IMR-90 (cell line): ENCODE data around the gene NOD1. TPM values are rescaled to one million over a fixed set of nuclear protein-coding genes. Genes with fewer than 3 reads are reported as not detected.
A peak's percentile ranks its signal among the peaks of the same experiment; 100 is the strongest.

Experiments used
- ATAC-seq: fragments of 200-7000 bp; cut with Tn5 transposase; 2 replicates; pipeline ENCODE4 v1.9.1; 2020; ENCODE audit warnings: low read depth, mild to moderate bottlenecking, moderate library complexity
- BruUV-seq: library from RNA; stranded (reverse); fragments of 400-500 nt; replicated peaks from 2 replicates; lab custom pipeline; 2021; lab: Mats Ljungman, UMichigan
- CTCF ChIA-PET: fragments of 300-600 bp; formaldehyde crosslinking; extraction: SDS; loops from one replicate; lab custom pipeline; 2021; ENCODE audit warnings: antibody characterized with exemption; lab: Yijun Ruan, JAX
- POLR2A ChIA-PET: fragments of 300-600 bp; sonication (Branson Sonifier 250); formaldehyde crosslinking; loops from one replicate; lab custom pipeline; 2022; ENCODE audit warnings: antibody characterized with exemption; ENCODE audit not compliant: unreplicated experiment; lab: Charles Lee
- DNase-seq: peaks from one replicate; pipeline ENCODE4 v3.0.0; 2013
- H2AFZ ChIP-seq: replicated peaks from 2 replicates; pipeline ENCODE3; 2013; ENCODE audit warnings: low read length, mild to moderate bottlenecking; ENCODE audit not compliant: poor library complexity
- H2AK5ac ChIP-seq: 2 replicates; pipeline ENCODE4 v1.6.1; 2013; ENCODE audit warnings: low read depth, low read length, inconsistent platforms
- H2AK9ac ChIP-seq: replicated peaks from 2 replicates; pipeline ENCODE3; 2013; ENCODE audit warnings: mild to moderate bottlenecking, low read depth, low read length, moderate library complexity; ENCODE audit not compliant: poor library complexity
- H2BK120ac ChIP-seq: 2 replicates; pipeline ENCODE4 v1.6.1; 2013; ENCODE audit warnings: low read depth, low read length, inconsistent platforms
- H2BK15ac ChIP-seq: 3 replicates; pipeline ENCODE4 v1.6.1; 2013; ENCODE audit warnings: low read depth, low read length, inconsistent platforms
- H2BK20ac ChIP-seq: 2 replicates; pipeline ENCODE4 v1.6.1; 2013; ENCODE audit warnings: low read depth, mild to moderate bottlenecking, inconsistent platforms, low read length, moderate library complexity
- H2BK5ac ChIP-seq: 2 replicates; pipeline ENCODE4 v1.6.1; 2013; ENCODE audit warnings: mild to moderate bottlenecking, low read depth, low read length, inconsistent platforms; ENCODE audit not compliant: poor library complexity, severe bottlenecking
- H3K14ac ChIP-seq: replicated peaks from 2 replicates; pipeline ENCODE4 v1.6.1; 2013; ENCODE audit warnings: low read depth, low read length, inconsistent platforms
- H3K18ac ChIP-seq: 2 replicates; pipeline ENCODE4 v1.6.1; 2013; ENCODE audit warnings: low read depth, low read length, control low read depth
- H3K23ac ChIP-seq: 2 replicates; pipeline ENCODE4 v1.6.1; 2013; ENCODE audit warnings: low read depth, low read length, inconsistent platforms
- H3K27ac ChIP-seq: 2 replicates; pipeline ENCODE4 v1.5.1; 2013; ENCODE audit warnings: mild to moderate bottlenecking, control low read depth, low read length; ENCODE audit not compliant: insufficient read depth
- H3K27me3 ChIP-seq: 2 replicates; pipeline ENCODE4 v1.6.1; 2013; ENCODE audit warnings: low read length; ENCODE audit not compliant: control insufficient read depth, insufficient read depth
- H3K36me3 ChIP-seq: 2 replicates; pipeline ENCODE4 v1.6.1; 2013; ENCODE audit warnings: low read length, mixed read lengths; ENCODE audit not compliant: control insufficient read depth, insufficient read depth
- H3K4ac ChIP-seq: 2 replicates; pipeline ENCODE4 v1.6.1; 2013; ENCODE audit warnings: low read depth, low read length, inconsistent platforms
- H3K4me1 ChIP-seq: 2 replicates; pipeline ENCODE4 v1.6.1; 2013; ENCODE audit warnings: low read length, mixed read lengths; ENCODE audit not compliant: control insufficient read depth, insufficient read depth
- H3K4me2 ChIP-seq: 2 replicates; pipeline ENCODE4 v1.6.1; 2013; ENCODE audit warnings: low read depth, mild to moderate bottlenecking, control low read depth, low read length, moderate library complexity
- H3K4me3 ChIP-seq: 2 replicates; pipeline ENCODE4 v1.5.1; 2013; ENCODE audit warnings: low read depth, mild to moderate bottlenecking, control low read depth, low read length, moderate library complexity; ENCODE audit not compliant: insufficient read depth
- H3K56ac ChIP-seq: 2 replicates; pipeline ENCODE4 v1.6.1; 2013; ENCODE audit warnings: low read length, inconsistent platforms; ENCODE audit not compliant: insufficient read depth; ENCODE audit errors: extremely low read depth
- H3K79me1 ChIP-seq, 2 experiments: 2 replicates each; pipeline ENCODE4 v1.6.1; 2013; ENCODE audit warnings: low read length in 2 of 2, inconsistent platforms in 1 of 2, low read depth in 1 of 2
- H3K9ac ChIP-seq: 2 replicates; pipeline ENCODE4 v1.6.1; 2013; ENCODE audit warnings: low read depth, low read length, control low read depth
- H3K9me1 ChIP-seq: 2 replicates; pipeline ENCODE4 v1.6.1; 2013; ENCODE audit warnings: low read length, inconsistent platforms; ENCODE audit not compliant: insufficient read depth
- H3K9me3 ChIP-seq: 2 replicates; pipeline ENCODE4 v1.6.1; 2013; ENCODE audit warnings: low read length; ENCODE audit not compliant: control insufficient read depth, insufficient read depth
- H4K20me1 ChIP-seq: 2 replicates; pipeline ENCODE4 v1.6.1; 2013; ENCODE audit warnings: low read length, inconsistent platforms; ENCODE audit not compliant: insufficient read depth
- H4K5ac ChIP-seq: 2 replicates; pipeline ENCODE4 v1.6.1; 2013; ENCODE audit warnings: mild to moderate bottlenecking, low read depth, low read length, control low read depth
- H4K8ac ChIP-seq, 2 experiments: 2 replicates each; pipeline ENCODE4 v1.6.1; 2013; ENCODE audit warnings: low read depth in 2 of 2, low read length in 2 of 2, control low read depth in 1 of 2, inconsistent platforms in 1 of 2
- H4K91ac ChIP-seq: 2 replicates; pipeline ENCODE4 v1.6.1; 2013; ENCODE audit warnings: low read depth, low read length, inconsistent platforms; ENCODE audit not compliant: insufficient read depth
- CHD1 ChIP-seq: IDR thresholded peaks from 2 replicates; pipeline ENCODE4 v1.6.1; 2012; ENCODE audit warnings: low read depth, low read length, improper control_type of control experiment
- MAFK ChIP-seq: IDR thresholded peaks from 2 replicates; pipeline ENCODE4 v1.6.1; 2012; ENCODE audit warnings: low read depth, low read length, improper control_type of control experiment
- NFE2L2 ChIP-seq: fragments of 150-350 bp; IDR thresholded peaks from 2 replicates; pipeline ENCODE4 v1.6.1; 2016; ENCODE audit warnings: low read depth, mild to moderate bottlenecking, low read length
- WGBS, 2 experiments: methylation state at CpG; one replicate each; pipeline versions ENCODE4 v1.1.5 to v1.1.7; 2013; ENCODE audit warnings: missing lambda C conversion rate in 2 of 2; ENCODE audit not compliant: insufficient read length in 1 of 2; ENCODE audit errors: extremely low coverage in 2 of 2; 5-methylcytosine and 5-hydroxymethylcytosine counted together
- dilution Hi-C: fragments of 300-500 bp; cut with HindIII; formaldehyde crosslinking; loops from one replicate; pipeline ENCODE4 v1.14.3; 2018; ENCODE audit warnings: low sequenced_read_pairs; ENCODE audit not compliant: unreplicated experiment
- in situ Hi-C: fragments of 300-500 bp; cut with MboI; formaldehyde crosslinking; loops from 3 replicates; pipeline ENCODE4 v1.14.3; 2019; ENCODE audit warnings: low sequenced_read_pairs, inconsistent platforms, mixed read lengths
- intact Hi-C: fragments of 100-400 bp; cut with micrococcal nuclease; formaldehyde crosslinking; loops from 2 replicates; pipeline ENCODE4 v1.10.0; 2022
- polyA plus RNA-seq, 3 experiments: library from polyadenylated mRNA; depleted of rRNA; stranded (reverse); fragments of >200 nt; gene quantifications; 2 replicates each; pipeline ENCODE4 v1.2.3, GENCODE V29; 2012; ENCODE audit warnings: low replicate concordance in 1 of 3
- total RNA-seq: library from RNA; depleted of rRNA; stranded (reverse); fragments of >200 nt; gene quantifications from 2 replicates; pipeline ENCODE4 v1.2.3, GENCODE V29; 2012

NOD1 gene
- total and polyA plus RNA-seq, 2 of the 4 experiments (the other 2 are of a cell fraction) = 1.8 to 3.0 TPM

- Histone ChIP-seq H3K18ac (no peak overlapping the region), H3K4me3 (no peak overlapping the region), H2BK120ac (no peak overlapping the region), H3K27ac (no peak overlapping the region), H4K20me1 (no peaks in the 10 kb centered on the region), H2BK15ac (no peak overlapping the region), H2BK20ac (no peak overlapping the region), H3K9ac (no peak overlapping the region), H2AFZ (no peak overlapping the region), H2AK5ac (no peak overlapping the region), H3K14ac (no peak overlapping the region), H3K9me1 (no peaks in the 10 kb centered on the region), H4K8ac (no peak overlapping the region), H3K36me3 (no peaks in the 10 kb centered on the region), H3K27me3 (no peaks in the 10 kb centered on the region), H3K4me2 (no peak overlapping the region), H4K5ac (no peak overlapping the region), H3K4me1 (no peaks in the 10 kb centered on the region), H3K4ac (no peak overlapping the region), H3K79me1 (no peaks in the 10 kb centered on the region), H2AK9ac (no peak overlapping the region), H3K9me3 (no peaks in the 10 kb centered on the region), H3K56ac (no peak overlapping the region), H3K23ac (no peak overlapping the region), H2BK5ac (no peak overlapping the region), H4K91ac (no peak overlapping the region)
- intact Hi-C loops = no loop called here
- ChIA-PET POLR2A (no interaction called here), CTCF (no interaction called here)
- TF ChIP-seq CHD1 (no peak), NFE2L2 (peak; percentile 77), MAFK (0 out of 2 replicates have a peak, but pooled peaks have one; percentile 24)
- in situ Hi-C loops = no loop called here
- no TSS peak for BruUV-seq
- whole genome bisulfite sequencing, 2 experiments = no CpG with 5 or more reads among the region's 4 CpGs
- ATAC-seq = no peak
- DNase-seq = peak; percentile 38
- dilution Hi-C loops = no loop called here
Measured at GRCh38 chr7:30379131-30379530, 99.5 kb downstream of the NOD1 start.
